ENCODE data around the gene POMT2. TPM values are rescaled to one million over a fixed set of nuclear protein-coding genes. Genes with fewer than 3 reads are reported as not detected.

Gene POMT2
- polyA plus RNA-seq, 1 of the 3 experiments (the other 2 are of a cell fraction) = 19.9 TPM

DNA sequence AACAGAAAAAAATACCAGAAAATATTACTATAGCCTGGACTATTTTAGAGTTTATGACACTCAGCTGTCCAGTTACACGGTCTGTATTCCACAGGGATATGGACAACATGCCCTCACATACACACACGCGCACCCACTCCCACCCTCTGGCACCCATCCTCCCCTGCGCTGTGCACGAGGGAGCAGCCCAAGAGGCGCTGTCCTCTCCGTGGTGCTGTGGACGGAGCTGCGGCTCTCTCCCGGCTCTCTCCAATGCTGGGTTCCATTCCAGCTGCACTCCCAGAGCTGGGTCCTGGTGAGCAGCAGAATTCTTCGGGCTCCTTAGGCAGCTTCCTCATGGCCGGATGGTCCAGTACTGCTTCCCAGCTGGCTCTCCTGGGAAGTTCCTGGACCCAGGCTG lies 43.7 kb downstream of the POMT2 start (continued):
- TF ChIP-seq, protein P1, sequence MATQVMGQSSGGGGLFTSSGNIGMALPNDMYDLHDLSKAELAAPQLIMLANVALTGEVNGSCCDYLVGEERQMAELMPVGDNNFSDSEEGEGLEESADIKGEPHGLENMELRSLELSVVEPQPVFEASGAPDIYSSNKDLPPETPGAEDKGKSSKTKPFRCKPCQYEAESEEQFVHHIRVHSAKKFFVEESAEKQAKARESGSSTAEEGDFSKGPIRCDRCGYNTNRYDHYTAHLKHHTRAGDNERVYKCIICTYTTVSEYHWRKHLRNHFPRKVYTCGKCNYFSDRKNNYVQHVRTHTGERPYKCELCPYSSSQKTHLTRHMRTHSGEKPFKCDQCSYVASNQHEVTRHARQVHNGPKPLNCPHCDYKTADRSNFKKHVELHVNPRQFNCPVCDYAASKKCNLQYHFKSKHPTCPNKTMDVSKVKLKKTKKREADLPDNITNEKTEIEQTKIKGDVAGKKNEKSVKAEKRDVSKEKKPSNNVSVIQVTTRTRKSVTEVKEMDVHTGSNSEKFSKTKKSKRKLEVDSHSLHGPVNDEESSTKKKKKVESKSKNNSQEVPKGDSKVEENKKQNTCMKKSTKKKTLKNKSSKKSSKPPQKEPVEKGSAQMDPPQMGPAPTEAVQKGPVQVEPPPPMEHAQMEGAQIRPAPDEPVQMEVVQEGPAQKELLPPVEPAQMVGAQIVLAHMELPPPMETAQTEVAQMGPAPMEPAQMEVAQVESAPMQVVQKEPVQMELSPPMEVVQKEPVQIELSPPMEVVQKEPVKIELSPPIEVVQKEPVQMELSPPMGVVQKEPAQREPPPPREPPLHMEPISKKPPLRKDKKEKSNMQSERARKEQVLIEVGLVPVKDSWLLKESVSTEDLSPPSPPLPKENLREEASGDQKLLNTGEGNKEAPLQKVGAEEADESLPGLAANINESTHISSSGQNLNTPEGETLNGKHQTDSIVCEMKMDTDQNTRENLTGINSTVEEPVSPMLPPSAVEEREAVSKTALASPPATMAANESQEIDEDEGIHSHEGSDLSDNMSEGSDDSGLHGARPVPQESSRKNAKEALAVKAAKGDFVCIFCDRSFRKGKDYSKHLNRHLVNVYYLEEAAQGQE (IDR thresholded peaks at IDR 0.05; ENCODE audit: low read depth, low read length) = no peak
- TF ChIP-seq TAF1 (IDR thresholded peaks at IDR 0.05; ENCODE audit: borderline replicate concordance, low read depth, low read length) = no peak
- TF ChIP-seq, protein P2, sequence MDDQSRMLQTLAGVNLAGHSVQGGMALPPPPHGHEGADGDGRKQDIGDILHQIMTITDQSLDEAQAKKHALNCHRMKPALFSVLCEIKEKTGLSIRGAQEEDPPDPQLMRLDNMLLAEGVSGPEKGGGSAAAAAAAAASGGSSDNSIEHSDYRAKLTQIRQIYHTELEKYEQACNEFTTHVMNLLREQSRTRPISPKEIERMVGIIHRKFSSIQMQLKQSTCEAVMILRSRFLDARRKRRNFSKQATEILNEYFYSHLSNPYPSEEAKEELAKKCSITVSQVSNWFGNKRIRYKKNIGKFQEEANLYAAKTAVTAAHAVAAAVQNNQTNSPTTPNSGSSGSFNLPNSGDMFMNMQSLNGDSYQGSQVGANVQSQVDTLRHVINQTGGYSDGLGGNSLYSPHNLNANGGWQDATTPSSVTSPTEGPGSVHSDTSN (IDR thresholded peaks at IDR 0.05) = no peak

DNA sequence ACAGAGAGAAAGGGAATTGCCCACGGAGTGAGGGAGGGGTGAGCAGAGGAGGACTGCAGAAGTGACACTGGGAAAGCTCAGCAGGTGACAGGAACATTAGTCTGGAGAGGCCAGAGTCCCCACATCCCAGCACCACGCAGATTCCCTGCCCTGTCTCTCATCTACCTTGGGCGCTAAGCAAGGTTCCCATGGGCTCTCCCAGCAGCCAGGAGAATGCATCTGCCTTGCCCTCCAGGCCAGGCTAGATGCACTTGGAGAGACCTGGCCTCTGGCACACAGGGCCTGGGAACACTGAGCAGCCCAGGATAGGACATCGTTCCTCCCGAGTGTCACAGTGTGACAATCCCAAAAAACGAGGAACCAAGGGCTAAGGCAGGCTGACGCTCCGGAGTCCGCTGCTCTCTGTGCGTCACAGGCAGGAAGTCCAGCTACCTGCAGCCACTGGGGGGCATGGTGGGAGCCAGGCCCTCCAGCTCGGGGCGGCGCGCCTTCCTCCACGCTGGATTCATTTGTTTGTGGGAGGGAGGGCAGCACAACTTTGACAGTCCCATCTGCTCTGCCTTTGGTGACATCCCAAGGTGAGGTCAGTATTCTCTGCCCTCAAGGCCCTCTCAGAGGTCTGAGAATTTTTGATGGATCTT lies 44.3 kb downstream of the POMT2 start:
- peaks cover 0 to 31% of the 10 kb centered on the region in 2 experiments for H3K36me3 ChIP-seq (replicated peaks in 1 of 2; ENCODE audit: control insufficient read depth in 1 of 2, insufficient read depth in 2 of 2, low read length in 1 of 2)
- ChIA-PET POLR2A (interaction anchor here (0.6 to 1.2 kb wide), 2 partner anchors 162 to 404 kb away, joined by 3 read pairs; no protein-coding TSS in a partner anchor), CTCF (interaction anchor here (0.8 to 3.5 kb wide), 17 partner anchors 9 to 404 kb away, joined by 3 to 21 read pairs (median 6); partner anchors contain the start of gene TMEM63C)

More for the DNA sequence above, 44.3 kb downstream of the POMT2 start:
- Histone ChIP-seq H3K4me1 (ENCODE audit: control insufficient read depth in 1 of 2, insufficient read depth in 2 of 2, low read depth in 1 of 2, low read length in 1 of 2) (peaks cover 0 to 18% of the 10 kb centered on the region in 2 experiments; a peak in 1 of 4 replicates), H3K4me2 (no peak overlapping the region), H3K9me3 (no peaks in the 10 kb centered on the region), H3K27ac (ENCODE audit: low read depth in 2 of 2, low read length in 1 of 2) (peak overlapping the region in 1 of 2 experiments; percentile 65; a peak in 2 of 4 replicates), H3K9me2 (no peaks in the 10 kb centered on the region), H3F3A (replicated peaks; ENCODE audit: insufficient read depth) (no peaks in the 10 kb centered on the region), H4K20me1 (ENCODE audit: insufficient read depth) (no peaks in the 10 kb centered on the region), H3K27me3 (ENCODE audit: insufficient read depth) (no peaks in the 10 kb centered on the region), H3K79me2 (ENCODE audit: insufficient read depth) (no peaks in the 10 kb centered on the region), H3K9ac (no peak overlapping the region), H3K4me3 (ENCODE audit: low read depth in 2 of 2, low read length in 1 of 2) (no peak overlapping the region), H2AFZ (ENCODE audit: low read depth) (no peak overlapping the region)
- TF ChIP-seq, protein P1 (IDR thresholded peaks at IDR 0.05; ENCODE audit: low read depth, low read length) = no peak
- no peak for TF ChIP-seq ELF1 (IDR thresholded peaks at IDR 0.05)
- 85% methylated on average over 14 of the region's 15 CpGs for WGBS (ENCODE audit: low lambda C conversion rate)
- no peak for DNase-seq

Measured in SK-N-SH (cell line).